OCI-LY7 (cell line): ENCODE data around the gene PPM1H. TPM values are rescaled to one million over a fixed set of nuclear protein-coding genes. Genes with fewer than 3 reads are reported as not detected.

Source experiments
- BruUV-seq: library from RNA; stranded (reverse); fragments of 400-500 nt; replicated peaks from 2 replicates; lab custom pipeline; 2021; lab: Mats Ljungman, UMichigan
- CTCF ChIA-PET: fragments of 300-600 bp; sonication (Branson Sonifier 250); formaldehyde crosslinking; loops from one replicate; lab custom pipeline; 2022; ENCODE audit warnings: antibody characterized with exemption; ENCODE audit not compliant: unreplicated experiment; lab: Charles Lee
- POLR2A ChIA-PET: fragments of 300-600 bp; sonication (Branson Sonifier 250); formaldehyde crosslinking; loops from one replicate; lab custom pipeline; 2022; ENCODE audit warnings: antibody characterized with exemption; lab: Charles Lee
- DNase-seq: peaks from one replicate; pipeline ENCODE4 v3.0.0-alpha.2; 2015; ENCODE audit warnings: low spot score
- H2AFZ ChIP-seq: fragments of 200-600 bp; sonication (generic), shearing (Covaris generic); 2 replicates; pipeline ENCODE4 v1.6.1; 2014; ENCODE audit warnings: mild to moderate bottlenecking, antibody characterized with exemption, low read length, moderate library complexity
- H3K27ac ChIP-seq: fragments of 200-600 bp; sonication (generic); 2 replicates; pipeline ENCODE4 v1.5.1; 2014; ENCODE audit warnings: mixed run types, low read depth, mild to moderate bottlenecking, moderate library complexity, low read length, inconsistent platforms; ENCODE audit not compliant: poor library complexity, severe bottlenecking
- H3K36me3 ChIP-seq: fragments of 200-600 bp; sonication (generic); 2 replicates; pipeline ENCODE4 v1.6.1; 2014; ENCODE audit warnings: mild to moderate bottlenecking, antibody characterized with exemption, low read length, moderate library complexity, mixed read lengths; ENCODE audit not compliant: insufficient read depth
- H3K4me1 ChIP-seq: fragments of 200-600 bp; sonication (generic); 2 replicates; pipeline ENCODE4 v1.5.1; 2014; ENCODE audit warnings: mild to moderate bottlenecking, low read length; ENCODE audit not compliant: insufficient read depth, poor library complexity, severe bottlenecking
- H3K4me2 ChIP-seq: fragments of 200-600 bp; sonication (generic); 2 replicates; pipeline ENCODE4 v1.6.1; 2014; ENCODE audit warnings: mild to moderate bottlenecking, low read length
- H3K4me3 ChIP-seq: fragments of 200-600 bp; sonication (generic); 2 replicates; pipeline ENCODE4 v1.5.1; 2014; ENCODE audit warnings: mild to moderate bottlenecking, low read depth, low read length; ENCODE audit not compliant: poor library complexity, severe bottlenecking
- H3K79me2 ChIP-seq: fragments of 200-600 bp; sonication (generic); 2 replicates; pipeline ENCODE4 v1.6.1; 2016; ENCODE audit warnings: low read depth, mild to moderate bottlenecking, low read length, moderate library complexity, mixed read lengths; ENCODE audit not compliant: insufficient read depth
- H3K9me2 ChIP-seq: fragments of 200-600 bp; sonication (generic); 2 replicates; pipeline ENCODE4 v1.6.1; 2016; ENCODE audit warnings: mild to moderate bottlenecking, low read length, mixed read lengths; ENCODE audit not compliant: insufficient read depth
- H3K9me3 ChIP-seq: fragments of 200-600 bp; sonication (generic); 2 replicates; pipeline ENCODE4 v1.6.1; 2014; ENCODE audit warnings: mild to moderate bottlenecking, mixed run types, low read length, mixed read lengths
- H4K20me1 ChIP-seq: fragments of 200-600 bp; sonication (generic); 2 replicates; pipeline ENCODE4 v1.6.1; 2014; ENCODE audit warnings: mild to moderate bottlenecking, antibody characterized with exemption, low read length, moderate library complexity, mixed read lengths; ENCODE audit not compliant: insufficient read depth
- EZH2phosphoT487 ChIP-seq: fragments of 200-600 bp; sonication (generic); IDR thresholded peaks from 2 replicates; pipeline ENCODE4 v1.6.1; 2018; ENCODE audit warnings: low read depth, borderline replicate concordance, mild to moderate bottlenecking, mixed run types, antibody characterized with exemption, low read length, moderate library complexity, mixed read lengths
- intact Hi-C: fragments of 100-400 bp; cut with micrococcal nuclease; formaldehyde crosslinking; loops from one replicate; pipeline ENCODE4 v1.10.0; 2022; ENCODE audit not compliant: unreplicated experiment
- total RNA-seq, 2 experiments: library from RNA; depleted of rRNA in 1 of 2; stranded (reverse); fragments of >200 nt in 1 of 2; shearing (Covaris generic) in 1 of 2; gene quantifications; 2 replicates each; pipeline ENCODE4 v1.2.3, GENCODE V29; 2014 to 2022
- TF ChIP-seq, protein P1 (sequence below): fragments of 200-600 bp; sonication (generic); conservative IDR thresholded peaks from 2 replicates; pipeline ENCODE4 v1.5.1; 2014; ENCODE audit warnings: mild to moderate bottlenecking, antibody characterized with exemption, low read length, moderate library complexity, mixed read lengths

The PPM1H gene
- total RNA-seq, 2 experiments from 2014 or later: 2.0 to 3.4 TPM

DNA sequence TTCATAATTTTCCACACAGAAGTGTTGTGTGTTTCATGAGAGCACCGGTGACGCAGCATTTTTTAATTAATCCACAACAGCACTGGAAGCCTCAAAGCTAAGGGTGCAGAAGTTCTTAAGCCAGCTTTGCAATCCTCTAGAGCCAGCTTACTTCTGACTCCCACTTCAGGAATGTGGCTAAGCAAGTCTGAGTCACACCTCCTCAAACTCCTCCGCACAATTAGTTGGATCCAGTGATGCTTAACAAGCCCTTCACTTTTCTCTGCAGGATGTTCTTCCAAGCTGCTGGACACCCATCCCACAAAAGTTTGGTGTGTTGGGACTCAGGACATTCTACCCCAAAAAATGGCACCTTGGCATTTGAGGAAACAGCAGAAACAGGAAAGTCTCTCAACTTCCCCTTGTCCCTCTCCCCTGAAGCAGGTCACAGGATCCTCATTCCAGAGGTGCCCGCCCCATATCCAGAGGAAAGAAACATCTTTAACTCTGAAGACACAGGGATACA, 210.0 kb downstream of the PPM1H start:
- H2AFZ ChIP-seq: no peak overlapping the region
- no peak for DNase-seq
- CTCF ChIA-PET: no interaction called here
- intact Hi-C loops: no loop called here
- no peak overlapping the region for H3K4me3 ChIP-seq
- H4K20me1 ChIP-seq: no peaks in the 10 kb centered on the region
- no peaks in the 10 kb centered on the region for H3K9me3 ChIP-seq
- no TSS peak for BruUV-seq
- H3K9me2 ChIP-seq: no peaks in the 10 kb centered on the region
- no peaks in the 10 kb centered on the region for H3K79me2 ChIP-seq
- no peak overlapping the region for H3K27ac ChIP-seq
- no peaks in the 10 kb centered on the region for H3K36me3 ChIP-seq
- POLR2A ChIA-PET: no interaction called here
- H3K4me1 ChIP-seq: no peaks in the 10 kb centered on the region
- no peak for TF ChIP-seq EZH2phosphoT487
- TF ChIP-seq, protein P1, sequence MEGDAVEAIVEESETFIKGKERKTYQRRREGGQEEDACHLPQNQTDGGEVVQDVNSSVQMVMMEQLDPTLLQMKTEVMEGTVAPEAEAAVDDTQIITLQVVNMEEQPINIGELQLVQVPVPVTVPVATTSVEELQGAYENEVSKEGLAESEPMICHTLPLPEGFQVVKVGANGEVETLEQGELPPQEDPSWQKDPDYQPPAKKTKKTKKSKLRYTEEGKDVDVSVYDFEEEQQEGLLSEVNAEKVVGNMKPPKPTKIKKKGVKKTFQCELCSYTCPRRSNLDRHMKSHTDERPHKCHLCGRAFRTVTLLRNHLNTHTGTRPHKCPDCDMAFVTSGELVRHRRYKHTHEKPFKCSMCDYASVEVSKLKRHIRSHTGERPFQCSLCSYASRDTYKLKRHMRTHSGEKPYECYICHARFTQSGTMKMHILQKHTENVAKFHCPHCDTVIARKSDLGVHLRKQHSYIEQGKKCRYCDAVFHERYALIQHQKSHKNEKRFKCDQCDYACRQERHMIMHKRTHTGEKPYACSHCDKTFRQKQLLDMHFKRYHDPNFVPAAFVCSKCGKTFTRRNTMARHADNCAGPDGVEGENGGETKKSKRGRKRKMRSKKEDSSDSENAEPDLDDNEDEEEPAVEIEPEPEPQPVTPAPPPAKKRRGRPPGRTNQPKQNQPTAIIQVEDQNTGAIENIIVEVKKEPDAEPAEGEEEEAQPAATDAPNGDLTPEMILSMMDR: no peak
- H3K4me2 ChIP-seq: no peak overlapping the region

DNA sequence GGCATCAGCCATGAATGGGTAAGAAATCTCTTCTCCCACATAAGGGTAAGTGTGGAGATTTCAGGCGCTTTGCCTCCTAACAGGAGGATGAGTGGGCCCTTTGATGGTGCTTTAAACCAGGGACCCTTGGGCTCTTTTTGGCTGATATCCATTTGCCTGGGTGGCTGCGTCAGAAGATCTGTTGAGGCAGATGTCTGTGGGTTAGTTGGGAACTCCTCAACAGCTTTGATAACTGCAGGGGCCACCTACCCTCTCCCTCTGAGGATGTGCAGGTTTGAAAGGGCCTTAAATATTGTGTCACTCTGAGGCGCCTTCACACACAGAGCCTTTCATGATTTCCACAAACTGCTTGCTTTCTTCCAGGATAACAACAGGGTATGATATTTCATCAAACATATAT, 210.7 kb downstream of the PPM1H start:
- CTCF ChIA-PET: no interaction called here
- no peak for DNase-seq
- Histone ChIP-seq H3K27ac (no peak overlapping the region), H3K9me2 (no peaks in the 10 kb centered on the region), H3K4me1 (no peaks in the 10 kb centered on the region), H3K9me3 (no peaks in the 10 kb centered on the region), H3K79me2 (no peaks in the 10 kb centered on the region), H4K20me1 (no peaks in the 10 kb centered on the region), H3K36me3 (no peaks in the 10 kb centered on the region), H3K4me2 (no peak overlapping the region), H2AFZ (no peak overlapping the region), H3K4me3 (no peak overlapping the region)
- intact Hi-C loops: no loop called here
- POLR2A ChIA-PET: interaction anchor here (1.1 kb wide), 1 partner anchor 56 kb away, joined by 3 read pairs; no protein-coding TSS in a partner anchor
- TF ChIP-seq EZH2phosphoT487: no peak
- TF ChIP-seq, protein P1: no peak
- no TSS peak for BruUV-seq

DNA sequence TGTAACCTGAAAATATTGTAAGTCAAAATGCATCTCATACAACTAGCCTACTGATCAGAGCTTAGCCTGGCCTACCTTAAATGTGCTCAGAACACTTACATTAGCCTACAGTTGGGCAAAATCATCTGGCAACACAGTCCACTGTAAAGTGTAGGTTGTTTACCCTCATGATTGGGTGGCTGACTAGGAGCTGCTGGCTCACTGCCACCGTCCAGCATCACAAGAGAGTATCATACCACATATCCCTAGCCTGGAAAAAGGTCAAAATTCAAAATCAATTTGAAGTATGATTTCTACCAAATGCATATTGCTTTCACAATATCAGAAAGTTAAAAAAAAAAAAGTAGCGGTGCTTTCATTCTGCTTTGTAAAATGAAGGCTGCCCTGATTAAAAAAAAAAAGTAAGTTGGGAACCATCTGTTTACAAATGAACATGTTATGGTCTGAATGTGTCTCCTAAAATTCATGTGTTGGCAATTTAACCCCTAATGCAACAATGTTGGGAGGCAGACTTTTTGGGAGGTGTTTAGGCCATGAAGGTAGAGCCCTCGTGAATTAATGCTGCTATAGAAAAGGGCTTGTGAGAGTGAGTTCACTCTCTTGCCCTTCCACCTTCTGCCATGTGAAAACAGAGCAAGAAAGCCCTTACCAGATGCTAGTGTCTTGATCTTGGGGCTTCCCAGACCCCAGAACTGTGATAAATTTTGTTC, 211.8 kb downstream of the PPM1H start:
- Histone ChIP-seq H3K4me1 (no peaks in the 10 kb centered on the region), H3K4me2 (no peak overlapping the region), H4K20me1 (no peaks in the 10 kb centered on the region), H2AFZ (no peak overlapping the region), H3K79me2 (no peaks in the 10 kb centered on the region), H3K36me3 (no peaks in the 10 kb centered on the region), H3K4me3 (no peak overlapping the region), H3K27ac (no peak overlapping the region), H3K9me3 (no peaks in the 10 kb centered on the region), H3K9me2 (no peaks in the 10 kb centered on the region)
- no peak for TF ChIP-seq EZH2phosphoT487
- TF ChIP-seq, protein P1: no peak
- BruUV-seq: no TSS peak
- intact Hi-C loops: no loop called here
- POLR2A ChIA-PET: interaction anchor here (0.6 to 1.1 kb wide), 2 partner anchors 13 to 57 kb away, joined by 3 to 7 read pairs; no protein-coding TSS in a partner anchor
- CTCF ChIA-PET: no interaction called here
- no peak for DNase-seq
